H4 (cell line): Measurements from ENCODE around the gene ABCC2. TPM values are rescaled to one million over a fixed set of nuclear protein-coding genes. Genes with fewer than 3 reads are reported as not detected.
"Not testable (repeated sequence)": the region's sequence is repeated elsewhere in the genome, so short reads cannot be mapped to it uniquely, and the experiment has no call there.

Source experiments
- DNase-seq: peaks from one replicate; pipeline ENCODE4 v3.0.0-alpha.2; 2015; ENCODE audit warnings: low spot score
- total RNA-seq: library from RNA; depleted of rRNA; stranded (reverse); fragments of >200 nt; shearing (Covaris generic); gene quantifications from 2 replicates; pipeline ENCODE4 v1.2.3, GENCODE V29; 2014

ABCC2 gene
- total RNA-seq, 1 experiment from 2014 or later, result 4.0 TPM

GRCh38 chr10:99852481-99853213 is 70.2 kb downstream of the ABCC2 start:
- DNase-seq, result no peak

DNA sequence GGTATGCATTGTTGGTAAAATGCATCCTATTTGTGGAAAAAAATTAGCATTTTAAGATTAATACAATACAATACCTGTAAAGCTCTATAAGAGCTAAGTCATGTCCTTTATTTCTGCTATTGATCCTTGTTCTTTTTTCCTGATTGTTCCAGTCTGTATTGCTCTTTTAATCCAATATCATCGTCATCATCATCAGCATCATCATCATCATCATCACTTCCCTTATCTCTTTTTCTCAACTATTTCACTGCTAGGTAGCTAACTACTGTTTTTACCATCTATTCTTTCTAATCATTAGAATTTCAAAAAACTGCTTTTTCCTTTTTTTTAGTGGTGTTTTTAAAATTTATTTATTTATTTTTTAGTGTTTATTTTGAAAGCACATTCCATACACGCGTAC is 71.2 kb downstream of the ABCC2 start:
- no peak for DNase-seq

DNA sequence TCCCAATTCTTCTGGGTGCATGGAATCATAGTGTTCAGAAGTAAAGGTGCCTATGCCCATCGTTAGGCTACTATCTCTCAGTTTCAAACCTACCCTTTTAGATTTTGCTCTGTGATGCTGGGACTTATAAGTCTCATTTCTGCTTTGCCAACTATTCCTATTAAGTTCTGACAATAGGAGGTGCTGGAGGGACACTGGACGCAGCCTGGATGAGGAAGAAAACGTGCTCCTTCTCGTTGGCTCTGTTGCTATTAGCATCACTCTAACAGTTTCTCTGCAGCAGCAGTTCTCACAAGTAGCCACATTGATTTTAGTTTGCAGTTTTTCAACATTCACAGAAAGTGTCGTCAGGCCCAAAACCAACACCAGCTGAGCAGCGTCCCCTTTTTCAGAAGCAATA is 72.4 kb downstream of the ABCC2 start:
- peak; percentile 76 for DNase-seq

GRCh38 chr10:99855479-99856071 is 73.1 kb downstream of the ABCC2 start:
- no peak for DNase-seq

- DNase-seq, result no peak
Measured at GRCh38 chr10:99858849-99859248, 76.4 kb downstream of the ABCC2 start.

- peak; percentile 24 for DNase-seq
Measured at GRCh38 chr10:99859585-99859984, 77.1 kb downstream of the ABCC2 start.

DNA sequence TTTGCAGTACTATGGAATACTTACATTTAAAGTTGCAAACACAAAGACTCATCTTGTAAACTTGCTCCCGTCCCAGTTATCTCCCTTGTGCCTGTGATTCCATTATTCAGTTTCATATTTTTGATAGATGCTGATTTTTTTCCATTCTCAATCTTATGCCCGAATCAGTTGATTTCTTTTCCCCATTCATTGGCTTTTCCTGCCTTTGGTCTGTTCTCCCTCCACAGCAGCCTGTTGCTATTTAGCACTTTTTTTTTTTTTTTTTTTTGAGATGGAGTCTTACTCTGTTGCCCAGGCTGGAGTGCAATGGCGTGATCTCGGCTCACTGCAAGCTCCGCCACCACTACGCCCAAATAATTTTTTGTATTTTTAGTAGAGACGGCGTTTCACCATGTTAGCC is 78.0 kb downstream of the ABCC2 start:
- DNase-seq, result no peak

DNA sequence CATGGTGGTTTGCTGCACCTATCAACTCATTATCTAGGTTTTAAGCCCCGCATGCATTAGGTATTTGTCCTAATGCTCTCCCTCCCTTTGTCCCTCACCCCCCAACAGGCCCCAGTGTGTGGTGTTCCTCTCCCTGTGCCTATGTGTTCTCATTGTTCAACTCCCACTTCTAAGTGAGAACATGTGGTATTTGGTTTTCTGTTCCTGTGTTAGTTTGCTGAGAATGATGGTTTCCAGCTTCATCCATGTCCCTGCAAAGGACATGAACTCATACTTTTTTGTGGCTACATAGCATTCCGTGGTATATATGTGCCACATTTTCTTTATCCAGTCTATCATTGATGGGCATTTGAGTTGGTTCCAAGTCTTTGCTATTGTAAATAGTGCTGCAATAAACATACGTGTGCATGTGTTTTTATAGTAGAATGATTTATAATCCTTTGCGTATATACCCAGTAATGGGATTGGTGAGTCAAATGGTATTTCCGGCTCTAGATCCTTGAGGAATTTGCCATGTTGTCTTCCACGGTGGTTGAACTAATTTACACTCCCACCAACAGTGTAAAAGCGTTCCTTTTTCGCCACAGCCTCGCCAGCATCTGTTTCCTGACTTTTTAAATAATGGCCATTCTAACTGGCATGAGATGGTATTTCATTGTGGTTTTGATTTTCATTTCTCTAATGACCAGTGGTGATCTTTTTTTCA is 81.2 kb downstream of the ABCC2 start:
- DNase-seq, result peak; percentile 84

DNA sequence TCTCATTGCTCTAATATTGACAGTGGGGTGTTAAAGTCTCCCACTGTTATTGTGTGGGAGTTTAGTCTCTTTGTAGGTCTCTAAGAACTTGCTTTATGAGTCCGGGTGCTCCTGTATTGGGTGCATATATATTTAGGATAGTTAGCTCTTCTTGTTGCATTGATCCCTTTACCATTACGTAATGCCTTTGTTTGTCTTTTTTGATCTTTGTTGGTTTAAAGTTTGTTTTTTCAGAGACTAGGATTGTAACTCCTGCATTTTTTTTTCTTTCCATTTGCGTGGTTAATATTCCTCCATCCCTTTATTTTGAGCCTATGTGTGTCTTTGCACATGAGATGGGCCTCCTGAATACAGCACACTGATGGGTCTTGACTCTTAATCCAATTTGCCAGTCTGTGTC is 84.8 kb downstream of the ABCC2 start:
- not testable (repeated sequence) for DNase-seq

DNA sequence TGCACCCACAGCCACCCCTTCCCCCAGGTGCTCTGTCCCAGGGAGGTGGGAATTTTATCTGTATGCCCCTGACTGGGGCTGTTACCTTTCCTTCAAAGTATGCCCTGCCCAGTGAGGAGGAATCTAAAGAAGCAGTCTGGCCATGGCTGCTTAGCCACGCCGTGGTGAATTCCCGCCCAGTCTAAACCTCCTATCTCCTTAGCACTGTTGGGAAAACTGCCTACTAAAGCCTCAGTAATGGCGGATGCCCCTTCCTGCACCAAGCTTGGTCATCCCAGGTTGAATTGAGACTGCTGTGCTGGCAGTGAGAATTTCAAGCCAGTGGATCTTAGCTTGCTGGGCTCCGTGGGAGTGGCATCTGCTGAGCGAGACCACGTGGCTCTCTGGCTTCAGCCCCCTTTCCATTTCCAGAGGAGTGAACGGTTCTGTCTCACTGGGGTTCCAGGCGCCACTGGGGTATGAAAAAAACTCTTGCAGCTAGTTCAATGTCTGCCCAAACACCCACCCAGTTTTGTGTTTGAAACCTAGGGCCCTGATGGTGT is 87.2 kb downstream of the ABCC2 start:
- no peak for DNase-seq

DNA sequence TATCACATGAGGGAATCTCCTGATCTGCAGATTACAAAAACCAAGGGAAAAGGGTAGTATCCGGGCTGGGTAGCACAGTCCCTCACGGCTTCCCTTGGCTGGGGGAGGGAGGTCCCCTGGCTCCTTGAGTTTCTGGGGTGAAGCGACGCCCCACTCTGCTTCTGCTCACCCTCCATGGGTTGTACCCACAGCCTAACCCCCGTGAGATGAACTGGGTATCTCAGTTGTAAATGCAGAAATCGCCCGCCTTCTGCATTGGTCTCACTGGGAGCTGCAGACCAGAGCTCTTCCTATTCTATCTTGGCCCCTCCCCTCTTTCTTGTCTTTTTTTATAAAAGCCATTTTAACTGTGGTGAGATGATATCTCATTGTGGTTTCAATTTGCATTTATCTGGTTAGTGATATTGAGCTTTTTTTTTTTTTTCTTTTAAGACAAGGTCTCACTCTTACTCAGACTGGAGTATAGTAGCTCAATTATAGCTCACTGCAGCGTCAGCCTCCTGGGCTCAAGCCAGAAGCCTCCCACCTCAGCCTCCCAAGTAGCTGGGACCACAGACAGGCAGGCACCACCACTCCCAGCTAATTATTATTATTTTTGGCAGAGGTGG is 87.8 kb downstream of the ABCC2 start:
- DNase-seq, result peak; percentile 64

GRCh38 chr10:99872367-99873162 is 90.1 kb downstream of the ABCC2 start:
- peak; percentile 51 for DNase-seq

GRCh38 chr10:99873846-99874245 is 91.4 kb downstream of the ABCC2 start:
- DNase-seq, result no peak

GRCh38 chr10:99874341-99875085 is 92.1 kb downstream of the ABCC2 start:
- no peak for DNase-seq

GRCh38 chr10:99875473-99875872 is 93.0 kb downstream of the ABCC2 start:
- DNase-seq, result no peak

GRCh38 chr10:99880080-99880835 is 97.8 kb downstream of the ABCC2 start:
- no peak for DNase-seq

DNA sequence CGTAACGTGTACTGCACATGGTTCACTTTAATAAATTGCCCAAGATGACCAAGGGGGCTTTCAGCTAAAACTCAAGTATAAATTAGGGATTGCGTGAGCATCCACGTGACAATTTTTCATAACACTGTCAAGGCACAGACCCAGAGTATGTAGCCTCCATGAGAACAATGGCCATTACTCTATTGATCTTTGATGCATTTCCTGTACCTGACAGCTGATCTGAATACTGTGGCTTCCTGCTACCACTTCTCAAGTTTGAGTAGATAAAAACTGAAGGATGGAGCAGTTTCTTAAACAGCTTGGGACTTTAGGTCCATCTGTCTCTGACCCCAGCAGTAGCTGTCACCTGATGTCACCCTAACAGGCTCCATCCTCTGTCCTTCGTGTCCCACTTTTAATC is 98.9 kb downstream of the ABCC2 start:
- no peak for DNase-seq

- DNase-seq, result no peak
Measured at GRCh38 chr10:99883523-99883922, 101.1 kb downstream of the ABCC2 start.

DNA sequence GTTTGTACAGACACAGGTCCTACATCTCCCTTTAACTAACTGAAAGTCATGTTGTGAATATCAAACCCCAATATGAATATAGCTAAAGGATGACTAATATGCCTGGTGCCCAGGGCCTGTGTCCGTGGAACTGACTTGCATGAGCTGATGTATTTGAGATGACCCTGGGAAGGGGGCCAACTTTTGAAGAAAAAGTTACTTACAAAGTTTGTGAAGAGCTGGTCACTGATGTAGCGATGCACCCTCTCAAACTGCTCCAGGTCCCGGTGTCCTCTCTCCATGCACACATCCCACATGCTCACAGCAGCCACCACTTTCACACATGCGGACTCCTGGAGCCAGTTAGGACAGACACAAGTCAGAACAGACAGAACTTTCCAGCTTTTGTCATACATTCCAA is 106.2 kb downstream of the ABCC2 start:
- DNase-seq, result no peak

DNA sequence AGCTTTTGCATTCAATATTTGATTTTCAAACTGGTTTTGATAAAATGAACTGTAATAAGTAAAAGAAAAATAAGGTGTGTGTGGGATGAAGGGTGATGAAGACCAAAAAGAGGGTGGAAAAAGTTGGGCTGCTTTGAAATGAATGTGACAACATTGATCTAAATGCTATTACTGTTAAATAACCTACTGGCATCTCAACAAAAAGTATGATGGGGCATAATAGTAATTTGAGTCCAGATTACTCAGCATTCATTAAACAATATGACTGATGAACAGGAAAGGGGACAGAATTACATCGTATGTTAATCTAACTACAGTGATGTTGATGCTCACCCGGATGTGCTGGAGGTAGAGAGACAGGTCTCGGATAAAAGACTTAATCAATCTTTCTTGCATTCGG is 112.2 kb downstream of the ABCC2 start:
- no peak for DNase-seq
